Measurements from ENCODE around the gene CLK4. TPM values are rescaled to one million over a fixed set of nuclear protein-coding genes. Genes with fewer than 3 reads are reported as not detected.

CLK4 gene
- total and polyA plus RNA-seq, 2 experiments from 2014 or later: 15.3 to 18.1 TPM

- TF ChIP-seq JUNB (IDR thresholded peaks at IDR 0.05; ENCODE audit: unreplicated experiment): no peak
These were observed 72.5 kb downstream of the CLK4 start (continued) for GRCh38 chr5:178554311-178554710.

GRCh38 chr5:178553517-178553916 is 73.3 kb downstream of the CLK4 start:
- Mint-ChIP-seq H3K9me3 (no peaks in the 10 kb centered on the region), H3K4me1 (peaks cover 27% of the 10 kb centered on the region), H3K27ac (no peak overlapping the region), H3K4me3 (no peak overlapping the region), H3K27me3 (ENCODE audit: insufficient read depth, low read depth, poor library complexity) (peaks cover 6% of the 10 kb centered on the region), H3K36me3 (ENCODE audit: low read depth) (peaks cover 3% of the 10 kb centered on the region; the same call in 2 of the 3 replicates)
- Histone ChIP-seq H3K27ac (ENCODE audit: low read depth) (no peak overlapping the region), H3K4me2 (no peak overlapping the region), H3K4me1 (ENCODE audit: insufficient read depth) (peaks cover 13% of the 10 kb centered on the region), H4K20me1 (replicated peaks; ENCODE audit: insufficient read depth) (no peaks in the 10 kb centered on the region), H3K9me2 (ENCODE audit: insufficient read depth) (peaks cover 8% of the 10 kb centered on the region; the same call in 1 of the 2 replicates), H3K4me3 (no peak overlapping the region), H3K79me2 (replicated peaks; ENCODE audit: insufficient read depth) (no peaks in the 10 kb centered on the region; the same call in 1 of the 2 replicates), H3F3A (replicated peaks; ENCODE audit: low read depth) (no peaks in the 10 kb centered on the region), H2AFZ (no peak overlapping the region), H3K27me3 (ENCODE audit: insufficient read depth) (no peaks in the 10 kb centered on the region), H3K36me3 (ENCODE audit: insufficient read depth) (no peaks in the 10 kb centered on the region)
- DNase-seq (ENCODE audit: low spot score): no peak
- no peak for ATAC-seq
- no peak for TF ChIP-seq STAT1 (IDR thresholded peaks at IDR 0.05; ENCODE audit: unreplicated experiment)
- TF ChIP-seq EZH2 (IDR thresholded peaks at IDR 0.05; ENCODE audit: low read depth, unreplicated experiment): no peak
- no peak for TF ChIP-seq ETS1 (IDR thresholded peaks at IDR 0.05)
- TF ChIP-seq CTCF (conservative IDR thresholded peaks at IDR 0.05; ENCODE audit: low read depth in 2 of 2): no peak

Small RNAs within 50 kb of the gene (small RNA-seq; reads per million reads assigned to genes)
- not detected for gene RN7SKP70 (ENCODE audit: low replicate concordance)

Other genes starting within 250 kb of the CLK4 start
- 6.8 and 8.2 TPM in 2 replicates for gene COL23A1, start 36.7 kb downstream of the CLK4 start, total RNA-seq (2014; rRNA removed; shearing (Covaris generic))
- gene COL23A1, start 36.7 kb downstream of the CLK4 start, polyA plus RNA-seq (2016; fragmentation: Nextera tagmentation; extraction: Ambion mirVana): 4.8 and 6.6 TPM in 2 replicates
- 15.7 and 27.3 TPM in 2 replicates for gene ZNF354A, start 103.6 kb upstream of the CLK4 start, total RNA-seq (2014; rRNA removed; shearing (Covaris generic))
- gene ZNF354A, start 103.6 kb upstream of the CLK4 start, polyA plus RNA-seq (2016; fragmentation: Nextera tagmentation; extraction: Ambion mirVana): 14.1 and 22.6 TPM in 2 replicates
- 11.5 and 12.3 TPM in 2 replicates for gene ZNF354B, start 232.9 kb upstream of the CLK4 start, total RNA-seq (2014; rRNA removed; shearing (Covaris generic))
- 9.0 and 9.2 TPM in 2 replicates for gene ZNF354B, start 232.9 kb upstream of the CLK4 start, polyA plus RNA-seq (2016; fragmentation: Nextera tagmentation; extraction: Ambion mirVana)

Measured in GM23338 (cell line).